K562 (cell line): ENCODE measurements around the gene TP53BP2.

Experiments
- TEAD1 ChIP-seq, 2 experiments: fragments of 450-650 bp in 1 of 2; sonication (generic) in 1 of 2; formaldehyde crosslinking; IDR thresholded peaks; 2 replicates each; pipeline versions ENCODE4 v1.4.0 to v1.8.0; 2020 to 2022; ENCODE audit warnings: mild to moderate bottlenecking in 2 of 2, missing genetic modification reagents in 1 of 2
- ZNF274 ChIP-seq: IDR thresholded peaks from 2 replicates; pipeline ENCODE4 v1.6.1; 2011; ENCODE audit warnings: low read depth, mild to moderate bottlenecking, low read length, moderate library complexity, borderline replicate concordance
- TF ChIP-seq, protein P1 (sequence below), 2 experiments: IDR thresholded peaks; 2 replicates each; pipeline ENCODE4 v1.6.1; 2012; ENCODE audit warnings: improper control_type of control experiment in 2 of 2, low read depth in 2 of 2, low read length in 2 of 2, borderline replicate concordance in 1 of 2
- TF ChIP-seq, protein P2 (sequence below), 2 experiments: fragments of 450-650 bp in 1 of 2; sonication (generic) in 1 of 2; formaldehyde crosslinking; conservative IDR thresholded peaks; 2 replicates each; pipeline versions ENCODE4 v1.4.0 to v1.8.1; 2020 to 2022; ENCODE audit warnings: mild to moderate bottlenecking in 1 of 2, missing genetic modification reagents in 1 of 2
- TF ChIP-seq, protein P3 (sequence below): sonication (generic); formaldehyde crosslinking; IDR thresholded peaks from 2 replicates; pipeline ENCODE4 v1.8.0; 2023; ENCODE audit warnings: mild to moderate bottlenecking, missing genetic modification reagents
- TF ChIP-seq, protein P4 (sequence below), 2 experiments: fragments of 450-650 bp; formaldehyde crosslinking in 1 of 2; IDR thresholded peaks; 2 replicates each; pipeline versions ENCODE4 v1.4.0 to v1.6.1; 2014 to 2020; ENCODE audit warnings: mild to moderate bottlenecking in 2 of 2, borderline replicate concordance in 1 of 2, low read depth in 1 of 2

DNA sequence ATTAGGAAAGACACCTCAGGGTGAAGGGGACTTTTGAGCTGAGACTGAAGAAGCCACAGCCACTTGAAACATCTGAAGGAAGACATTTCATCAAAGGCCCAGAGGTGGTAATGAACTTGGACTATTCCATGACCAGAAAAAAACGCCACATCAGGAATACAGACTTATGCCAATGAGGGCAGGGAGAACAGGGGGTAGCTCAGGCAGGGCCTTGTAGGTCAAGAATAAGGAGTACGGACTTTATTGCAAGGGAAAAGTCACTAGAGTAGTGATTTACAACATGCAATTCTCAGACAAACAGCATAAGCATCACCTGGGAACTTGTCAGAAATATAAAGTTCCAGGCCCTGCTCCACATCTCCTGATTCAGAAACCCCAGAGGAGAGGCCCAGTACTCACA lies 11.8 kb downstream of the TP53BP2 start:
- TF ChIP-seq, protein P1, sequence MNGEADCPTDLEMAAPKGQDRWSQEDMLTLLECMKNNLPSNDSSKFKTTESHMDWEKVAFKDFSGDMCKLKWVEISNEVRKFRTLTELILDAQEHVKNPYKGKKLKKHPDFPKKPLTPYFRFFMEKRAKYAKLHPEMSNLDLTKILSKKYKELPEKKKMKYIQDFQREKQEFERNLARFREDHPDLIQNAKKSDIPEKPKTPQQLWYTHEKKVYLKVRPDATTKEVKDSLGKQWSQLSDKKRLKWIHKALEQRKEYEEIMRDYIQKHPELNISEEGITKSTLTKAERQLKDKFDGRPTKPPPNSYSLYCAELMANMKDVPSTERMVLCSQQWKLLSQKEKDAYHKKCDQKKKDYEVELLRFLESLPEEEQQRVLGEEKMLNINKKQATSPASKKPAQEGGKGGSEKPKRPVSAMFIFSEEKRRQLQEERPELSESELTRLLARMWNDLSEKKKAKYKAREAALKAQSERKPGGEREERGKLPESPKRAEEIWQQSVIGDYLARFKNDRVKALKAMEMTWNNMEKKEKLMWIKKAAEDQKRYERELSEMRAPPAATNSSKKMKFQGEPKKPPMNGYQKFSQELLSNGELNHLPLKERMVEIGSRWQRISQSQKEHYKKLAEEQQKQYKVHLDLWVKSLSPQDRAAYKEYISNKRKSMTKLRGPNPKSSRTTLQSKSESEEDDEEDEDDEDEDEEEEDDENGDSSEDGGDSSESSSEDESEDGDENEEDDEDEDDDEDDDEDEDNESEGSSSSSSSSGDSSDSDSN (IDR thresholded peaks at IDR 0.05; ENCODE audit: borderline replicate concordance in 1 of 2, low read depth in 2 of 2, low read length in 2 of 2) = no peak
- TF ChIP-seq, protein P2, sequence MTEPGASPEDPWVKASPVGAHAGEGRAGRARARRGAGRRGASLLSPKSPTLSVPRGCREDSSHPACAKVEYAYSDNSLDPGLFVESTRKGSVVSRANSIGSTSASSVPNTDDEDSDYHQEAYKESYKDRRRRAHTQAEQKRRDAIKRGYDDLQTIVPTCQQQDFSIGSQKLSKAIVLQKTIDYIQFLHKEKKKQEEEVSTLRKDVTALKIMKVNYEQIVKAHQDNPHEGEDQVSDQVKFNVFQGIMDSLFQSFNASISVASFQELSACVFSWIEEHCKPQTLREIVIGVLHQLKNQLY (CRISPR knock-in tag; conservative IDR thresholded peaks at IDR 0.05) = no peak
- TF ChIP-seq, protein P3, sequence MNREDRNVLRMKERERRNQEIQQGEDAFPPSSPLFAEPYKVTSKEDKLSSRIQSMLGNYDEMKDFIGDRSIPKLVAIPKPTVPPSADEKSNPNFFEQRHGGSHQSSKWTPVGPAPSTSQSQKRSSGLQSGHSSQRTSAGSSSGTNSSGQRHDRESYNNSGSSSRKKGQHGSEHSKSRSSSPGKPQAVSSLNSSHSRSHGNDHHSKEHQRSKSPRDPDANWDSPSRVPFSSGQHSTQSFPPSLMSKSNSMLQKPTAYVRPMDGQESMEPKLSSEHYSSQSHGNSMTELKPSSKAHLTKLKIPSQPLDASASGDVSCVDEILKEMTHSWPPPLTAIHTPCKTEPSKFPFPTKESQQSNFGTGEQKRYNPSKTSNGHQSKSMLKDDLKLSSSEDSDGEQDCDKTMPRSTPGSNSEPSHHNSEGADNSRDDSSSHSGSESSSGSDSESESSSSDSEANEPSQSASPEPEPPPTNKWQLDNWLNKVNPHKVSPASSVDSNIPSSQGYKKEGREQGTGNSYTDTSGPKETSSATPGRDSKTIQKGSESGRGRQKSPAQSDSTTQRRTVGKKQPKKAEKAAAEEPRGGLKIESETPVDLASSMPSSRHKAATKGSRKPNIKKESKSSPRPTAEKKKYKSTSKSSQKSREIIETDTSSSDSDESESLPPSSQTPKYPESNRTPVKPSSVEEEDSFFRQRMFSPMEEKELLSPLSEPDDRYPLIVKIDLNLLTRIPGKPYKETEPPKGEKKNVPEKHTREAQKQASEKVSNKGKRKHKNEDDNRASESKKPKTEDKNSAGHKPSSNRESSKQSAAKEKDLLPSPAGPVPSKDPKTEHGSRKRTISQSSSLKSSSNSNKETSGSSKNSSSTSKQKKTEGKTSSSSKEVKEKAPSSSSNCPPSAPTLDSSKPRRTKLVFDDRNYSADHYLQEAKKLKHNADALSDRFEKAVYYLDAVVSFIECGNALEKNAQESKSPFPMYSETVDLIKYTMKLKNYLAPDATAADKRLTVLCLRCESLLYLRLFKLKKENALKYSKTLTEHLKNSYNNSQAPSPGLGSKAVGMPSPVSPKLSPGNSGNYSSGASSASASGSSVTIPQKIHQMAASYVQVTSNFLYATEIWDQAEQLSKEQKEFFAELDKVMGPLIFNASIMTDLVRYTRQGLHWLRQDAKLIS (CRISPR knock-in tag) = no peak
- TF ChIP-seq TEAD1 (CRISPR knock-in tag; IDR thresholded peaks at IDR 0.05) (no peak), ZNF274 (no peak)
- TF ChIP-seq, protein P4, sequence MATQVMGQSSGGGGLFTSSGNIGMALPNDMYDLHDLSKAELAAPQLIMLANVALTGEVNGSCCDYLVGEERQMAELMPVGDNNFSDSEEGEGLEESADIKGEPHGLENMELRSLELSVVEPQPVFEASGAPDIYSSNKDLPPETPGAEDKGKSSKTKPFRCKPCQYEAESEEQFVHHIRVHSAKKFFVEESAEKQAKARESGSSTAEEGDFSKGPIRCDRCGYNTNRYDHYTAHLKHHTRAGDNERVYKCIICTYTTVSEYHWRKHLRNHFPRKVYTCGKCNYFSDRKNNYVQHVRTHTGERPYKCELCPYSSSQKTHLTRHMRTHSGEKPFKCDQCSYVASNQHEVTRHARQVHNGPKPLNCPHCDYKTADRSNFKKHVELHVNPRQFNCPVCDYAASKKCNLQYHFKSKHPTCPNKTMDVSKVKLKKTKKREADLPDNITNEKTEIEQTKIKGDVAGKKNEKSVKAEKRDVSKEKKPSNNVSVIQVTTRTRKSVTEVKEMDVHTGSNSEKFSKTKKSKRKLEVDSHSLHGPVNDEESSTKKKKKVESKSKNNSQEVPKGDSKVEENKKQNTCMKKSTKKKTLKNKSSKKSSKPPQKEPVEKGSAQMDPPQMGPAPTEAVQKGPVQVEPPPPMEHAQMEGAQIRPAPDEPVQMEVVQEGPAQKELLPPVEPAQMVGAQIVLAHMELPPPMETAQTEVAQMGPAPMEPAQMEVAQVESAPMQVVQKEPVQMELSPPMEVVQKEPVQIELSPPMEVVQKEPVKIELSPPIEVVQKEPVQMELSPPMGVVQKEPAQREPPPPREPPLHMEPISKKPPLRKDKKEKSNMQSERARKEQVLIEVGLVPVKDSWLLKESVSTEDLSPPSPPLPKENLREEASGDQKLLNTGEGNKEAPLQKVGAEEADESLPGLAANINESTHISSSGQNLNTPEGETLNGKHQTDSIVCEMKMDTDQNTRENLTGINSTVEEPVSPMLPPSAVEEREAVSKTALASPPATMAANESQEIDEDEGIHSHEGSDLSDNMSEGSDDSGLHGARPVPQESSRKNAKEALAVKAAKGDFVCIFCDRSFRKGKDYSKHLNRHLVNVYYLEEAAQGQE (IDR thresholded peaks at IDR 0.05; ENCODE audit: borderline replicate concordance) = no peak
- TF ChIP-seq, protein P4 (CRISPR knock-in tag; IDR thresholded peaks at IDR 0.05; ENCODE audit: low read depth) = no peak
